Right lung (tissue), 5 donors: ENCODE data around the gene E2F4. TPM values are rescaled to one million over a fixed set of nuclear protein-coding genes. Genes with fewer than 3 reads are reported as not detected.
A peak's percentile ranks its signal among the peaks of the same experiment; 100 is the strongest.

Experiments
- DNase-seq, 2 donors: peaks; one replicate each; pipeline ENCODE4 v3.0.0-alpha.2; 2013
- polyA plus RNA-seq, 5 donors: library from polyadenylated mRNA; unstranded; fragments of 120-200 nt; gene quantifications; one replicate each; pipeline versions ENCODE4 v1.2.1 to v1.2.3, GENCODE V29; 2013; ENCODE audit warnings: inconsistent platforms in 1 of 5, low replicate concordance in 1 of 5; ENCODE audit not compliant: insufficient read length in 5 of 5, insufficient read depth in 1 of 5

Gene E2F4
- polyA plus RNA-seq, 5 donors = 43.8 to 70.5 (median 57.5) TPM

- DNase-seq = peak in 1 of 2 donors; percentile 67
Observed at GRCh38 chr16:67173808-67174705, 17.9 kb upstream of the E2F4 start.

DNA sequence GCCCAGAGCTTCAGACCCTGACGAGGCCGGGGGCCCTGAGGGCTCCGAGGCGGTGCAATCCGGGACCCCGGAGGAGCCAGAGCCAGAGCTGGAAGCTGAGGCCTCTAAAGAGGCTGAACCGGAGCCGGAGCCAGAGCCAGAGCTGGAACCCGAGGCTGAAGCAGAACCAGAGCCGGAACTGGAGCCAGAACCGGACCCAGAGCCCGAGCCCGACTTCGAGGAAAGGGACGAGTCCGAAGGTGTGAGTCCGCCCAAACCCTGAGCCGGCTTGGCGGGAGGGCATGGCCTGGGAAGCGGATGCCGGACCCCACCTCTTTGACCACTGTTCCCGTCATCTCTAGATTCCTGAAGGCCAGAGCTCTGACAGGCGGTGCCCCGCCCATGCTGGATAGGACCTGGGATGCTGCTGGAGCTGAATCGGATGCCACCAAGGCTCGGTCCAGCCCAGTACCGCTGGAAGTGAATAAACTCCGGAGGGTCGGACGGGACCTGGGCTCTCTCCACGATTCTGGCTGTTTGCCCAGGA lies 17.2 kb upstream of the E2F4 start:
- DNase-seq = no peak

DNA sequence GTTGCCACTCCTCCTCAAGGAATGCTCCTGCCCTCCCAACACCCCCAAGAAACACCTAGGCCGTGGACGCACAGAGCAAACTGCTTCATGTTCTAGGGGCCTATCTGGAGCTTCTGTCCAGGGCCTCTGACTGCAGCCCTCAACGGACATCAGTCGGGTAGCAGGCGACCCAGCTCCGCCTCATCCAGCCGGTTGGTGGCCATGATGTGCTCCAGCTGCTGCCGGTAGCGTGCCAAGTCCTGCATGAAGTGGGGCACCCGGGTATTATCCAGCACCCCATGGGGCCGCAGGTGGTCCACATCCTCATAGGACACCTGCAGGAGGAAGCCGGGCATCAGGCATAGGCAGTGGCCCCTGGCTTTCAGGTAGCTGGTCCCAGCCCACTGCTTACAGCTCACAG lies 15.3 kb upstream of the E2F4 start:
- no peak for DNase-seq

- DNase-seq = peak; percentile 56 to 71
Observed at GRCh38 chr16:67177743-67178699, 13.9 kb upstream of the E2F4 start.

DNA sequence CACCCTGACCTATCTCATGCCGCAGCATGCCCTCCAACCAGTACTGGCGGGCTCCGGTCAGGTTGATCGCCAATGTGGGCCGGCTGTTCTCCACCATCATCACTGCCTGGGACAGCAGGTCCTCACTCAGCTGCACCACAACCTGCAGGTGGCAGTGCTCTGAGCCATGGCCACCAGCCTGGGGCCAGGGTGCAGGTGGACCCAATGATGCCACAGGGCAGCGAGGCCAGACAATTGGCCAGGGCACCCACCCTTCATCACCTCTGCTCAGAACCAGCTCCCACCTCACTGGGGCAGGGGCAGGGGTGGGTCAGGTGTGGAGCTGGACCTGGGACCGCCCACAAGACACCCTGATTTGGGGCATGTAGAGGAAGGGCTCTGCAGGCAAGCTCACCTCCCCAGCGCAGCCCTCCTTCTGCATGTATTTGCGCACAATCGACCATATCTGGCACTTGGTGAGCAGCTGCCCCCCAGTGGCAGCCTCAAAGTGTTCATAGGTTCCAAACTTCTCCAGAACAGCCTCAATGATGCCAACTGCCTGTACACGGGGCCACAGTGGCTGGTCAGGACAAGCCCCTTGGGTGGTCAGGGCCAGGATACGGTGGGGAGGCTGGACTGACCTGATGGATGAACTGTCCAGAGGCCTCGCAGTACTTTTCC lies 12.4 kb upstream of the E2F4 start:
- DNase-seq = no peak

- DNase-seq = no peak
Observed at GRCh38 chr16:67180166-67180565, 11.8 kb upstream of the E2F4 start.

- DNase-seq = no peak
Observed at GRCh38 chr16:67181346-67181745, 10.6 kb upstream of the E2F4 start.

GRCh38 chr16:67182288-67182687 lies 9.7 kb upstream of the E2F4 start:
- DNase-seq = no peak

GRCh38 chr16:67183284-67183626 lies 8.7 kb upstream of the E2F4 start:
- no peak for DNase-seq

DNA sequence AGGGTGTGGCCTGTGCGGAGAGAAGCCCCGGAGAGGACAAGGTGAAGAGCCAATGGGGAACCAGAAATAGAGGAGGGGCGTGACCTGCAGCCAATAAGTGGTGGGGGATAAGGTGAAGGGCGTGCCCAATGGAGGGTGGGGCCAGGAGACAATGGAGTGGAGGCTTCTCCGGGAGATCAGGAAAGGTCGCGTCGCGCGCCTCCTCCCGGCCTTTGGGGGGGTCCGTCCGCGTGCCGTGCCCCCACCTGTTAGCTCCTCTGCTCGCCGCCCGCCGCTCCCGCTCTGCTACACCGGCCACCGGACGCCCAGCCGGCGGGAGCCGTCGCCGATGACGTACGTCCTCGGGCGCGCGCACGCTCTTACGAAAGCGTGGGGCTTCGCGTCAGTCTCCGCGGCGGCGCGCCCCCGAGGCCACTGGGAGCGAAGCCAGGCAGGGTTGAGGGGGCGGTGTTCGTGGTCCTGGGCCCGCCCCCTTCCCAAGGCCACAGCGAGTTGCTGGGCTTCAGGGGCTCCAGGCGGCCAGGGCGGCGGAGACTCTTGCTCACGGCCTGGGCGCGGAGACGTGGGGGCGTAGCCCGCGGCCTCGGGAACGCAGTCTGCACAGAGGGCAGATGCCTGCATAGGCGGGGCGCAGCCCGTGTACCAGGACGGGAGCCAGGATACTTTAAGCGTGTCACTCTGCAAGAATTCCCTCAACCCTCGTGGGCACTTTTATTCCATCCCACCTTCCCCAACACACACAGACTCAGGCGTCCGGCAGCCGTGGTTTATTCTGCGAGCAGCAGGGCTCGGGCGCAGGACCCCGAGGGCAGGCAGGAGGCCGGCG lies 8.1 kb upstream of the E2F4 start, which contains the start of gene MATCAP1:
Gene MATCAP1 (minus strand): TSS at position 337 of the 826 bp plus-strand sequence. CDS start 3,353 bp downstream, outside the sequence.
- peak; percentile 97 to 98 for DNase-seq

DNA sequence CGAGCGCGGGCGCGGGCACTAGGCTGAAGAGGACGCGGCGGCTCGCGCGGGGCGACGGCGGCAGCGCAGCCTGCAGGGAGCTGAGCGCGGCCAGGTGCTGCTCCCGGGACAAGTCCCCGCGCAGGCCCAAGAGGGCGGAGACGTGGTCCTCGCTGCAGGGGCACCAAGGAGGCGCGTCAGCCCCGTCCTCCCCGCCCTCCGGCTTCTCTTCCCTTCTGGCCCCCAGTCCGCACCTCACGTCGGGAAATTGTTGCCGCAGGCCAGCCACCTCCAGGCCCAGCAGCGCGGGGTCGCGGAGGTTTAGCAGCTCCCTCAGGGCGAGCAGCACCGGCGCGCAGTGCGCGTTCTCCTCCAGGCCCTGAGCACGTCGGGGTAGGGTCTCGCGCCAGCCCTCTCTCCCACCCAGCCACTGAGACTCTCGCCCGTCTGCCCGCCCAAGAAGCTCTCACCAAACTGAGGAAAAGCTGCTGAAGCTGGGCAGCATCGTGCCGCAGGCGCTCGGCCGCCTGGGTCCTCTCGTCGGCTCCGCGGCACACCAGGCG lies 7.4 kb upstream of the E2F4 start:
- DNase-seq = no peak

- DNase-seq = peak; percentile 79 to 85
Observed at GRCh38 chr16:67184995-67185650, 6.8 kb upstream of the E2F4 start.

- DNase-seq = no peak
Observed at GRCh38 chr16:67185651-67186134, 6.3 kb upstream of the E2F4 start.

DNA sequence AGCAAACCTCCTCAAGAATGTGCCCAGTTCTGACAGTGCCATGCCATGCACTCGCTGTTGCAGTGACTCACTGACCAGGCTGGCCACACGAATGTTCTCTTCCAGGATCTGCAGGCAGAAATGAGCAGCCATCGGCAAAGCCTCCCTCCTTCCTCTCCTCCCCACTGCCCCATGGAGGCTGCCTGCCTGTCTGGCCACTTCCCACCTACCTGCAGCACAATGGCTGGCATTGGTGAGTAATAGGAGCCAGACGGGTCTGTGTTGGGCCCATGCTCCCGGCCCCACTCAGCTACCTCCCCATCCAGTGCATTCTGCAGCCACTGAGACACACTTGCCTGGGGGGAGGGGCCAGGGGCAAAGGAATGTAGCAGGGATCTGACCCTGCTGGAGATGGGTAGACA lies 5.4 kb upstream of the E2F4 start:
- no peak for DNase-seq

DNA sequence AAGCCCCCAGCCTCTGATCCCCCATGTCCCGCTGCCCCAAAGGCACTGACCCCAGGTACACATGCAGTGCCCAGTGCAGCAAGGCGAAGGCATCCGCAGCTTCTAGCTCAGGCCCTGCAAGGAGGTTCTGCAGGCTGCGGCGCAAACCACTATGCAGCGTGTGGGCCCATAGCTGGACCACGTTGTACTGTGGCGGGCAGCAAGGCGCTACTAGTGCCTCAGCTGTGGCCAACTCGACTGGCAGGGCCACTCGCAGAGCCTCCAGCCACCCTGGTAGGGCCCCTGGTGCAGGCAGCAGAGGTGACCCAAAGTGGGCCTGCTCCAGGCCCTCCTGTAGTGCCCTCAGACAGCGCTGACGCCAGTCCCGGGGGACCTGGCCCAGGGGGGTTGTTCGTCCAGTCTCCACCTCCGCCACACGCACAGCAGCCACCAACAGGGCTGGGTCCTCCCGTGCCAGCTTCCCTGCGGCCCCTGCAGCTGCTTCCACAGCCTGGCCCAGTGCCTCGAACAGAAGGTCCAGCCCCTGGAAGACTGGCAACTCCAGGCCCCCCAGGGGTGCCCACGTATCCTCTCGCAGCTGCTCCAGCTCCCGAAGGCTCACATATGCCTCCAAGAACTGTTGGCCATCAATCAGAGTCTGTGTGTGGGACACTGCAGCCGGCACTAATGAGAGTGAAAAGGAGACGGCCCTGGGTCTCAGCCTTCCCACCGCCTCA lies 4.6 kb upstream of the E2F4 start:
- DNase-seq = no peak

DNA sequence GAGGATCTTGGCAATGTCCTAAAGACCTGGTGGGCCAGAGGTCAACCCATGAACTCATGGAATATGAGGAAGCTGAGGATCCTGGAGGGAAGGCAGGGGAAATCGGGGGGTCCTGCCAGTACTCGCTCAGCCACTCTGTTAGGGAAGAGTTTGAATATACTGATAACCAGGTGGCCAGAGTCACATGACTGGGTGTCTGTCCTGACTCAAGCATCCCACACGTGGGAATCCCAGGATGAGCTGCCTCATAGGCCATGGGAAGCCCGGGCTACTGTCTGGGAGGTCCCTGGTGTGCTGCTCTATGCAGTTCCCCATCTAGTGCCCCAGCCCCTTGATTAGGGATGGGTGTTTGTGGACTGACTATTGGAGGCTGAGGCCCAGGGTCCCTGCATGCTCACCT lies 3.6 kb upstream of the E2F4 start:
- DNase-seq = no peak

DNA sequence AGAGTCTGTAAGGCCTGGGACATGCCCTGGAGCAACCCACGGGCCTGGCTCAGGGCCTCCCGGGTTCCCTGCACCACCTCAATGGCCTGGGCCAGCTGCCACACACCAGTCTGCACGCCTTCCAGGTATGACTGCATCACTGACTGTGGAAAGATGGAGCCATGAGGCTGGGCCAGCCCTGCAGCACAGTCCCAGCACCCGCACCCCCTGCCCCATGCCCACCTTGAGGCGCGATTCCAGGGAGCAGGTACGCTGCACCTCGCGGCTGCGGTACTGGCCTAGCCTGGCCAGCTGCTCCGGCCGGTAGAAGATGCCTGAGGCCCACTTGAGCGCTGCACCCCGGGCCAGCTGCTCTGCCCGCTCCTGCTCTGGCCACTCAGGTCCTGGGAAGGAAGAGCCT lies 3.2 kb upstream of the E2F4 start:
- DNase-seq = no peak

DNA sequence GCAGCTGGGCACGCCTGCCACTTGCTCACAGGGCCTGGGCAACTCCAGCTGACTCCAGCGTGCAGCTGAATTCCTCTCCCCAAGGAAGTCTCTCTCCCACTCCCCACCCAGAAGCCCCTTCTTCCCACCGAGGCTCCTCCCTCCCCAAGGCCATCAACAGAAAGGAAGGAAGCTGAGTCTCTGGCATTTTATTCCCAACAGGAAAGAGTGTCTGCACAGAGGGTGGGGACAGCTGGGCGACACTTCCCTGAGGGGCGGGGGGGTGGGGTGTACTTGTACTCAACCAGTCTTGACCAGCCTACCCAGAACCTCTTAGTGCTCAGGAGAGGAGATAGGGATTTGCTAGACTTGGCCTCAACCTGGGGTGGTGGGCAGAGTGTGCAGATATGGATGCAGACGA lies 1.9 kb upstream of the E2F4 start, which contains the start of gene EXOC3L1:
Gene EXOC3L1 (minus strand): TSS at position 96 of the 400 bp plus-strand sequence. CDS start 460 bp downstream, outside the sequence.
- no peak for DNase-seq
